Measurements from ENCODE around the gene PRDM16. TPM values are rescaled to one million over a fixed set of nuclear protein-coding genes. Genes with fewer than 3 reads are reported as not detected.

The PRDM16 gene
- polyA plus RNA-seq, 3 donors = not detected

GRCh38 chr1:3183411-3183810, 114.4 kb downstream of the PRDM16 start:
- Histone ChIP-seq H2AFZ (ENCODE audit: insufficient read depth, low read depth, low read length, poor library complexity, severe bottlenecking) (peak overlapping the region; percentile 24), H3K27ac (ENCODE audit: low read depth in 1 of 2, low read length in 2 of 2) (no peak overlapping the region), H3K4me2 (replicated peaks; ENCODE audit: extremely low read depth, low read length, poor library complexity, severe bottlenecking) (no peak overlapping the region), H3K4me3 (replicated peaks in 1 of 3; ENCODE audit: low read depth in 2 of 3, low read length in 3 of 3) (no peak overlapping the region), H3K9ac (ENCODE audit: insufficient read depth, low read length, poor library complexity, severe bottlenecking) (no peak overlapping the region), H4K20me1 (ENCODE audit: insufficient read depth, low read length) (no peaks in the 10 kb centered on the region), H3K27me3 (ENCODE audit: control insufficient read depth in 2 of 2, insufficient read depth in 2 of 2, low read length in 2 of 2) (peaks cover 12 to 28% of the 10 kb centered on the region in 2 donors), H3K36me3 (replicated peaks in 1 of 2; ENCODE audit: control insufficient read depth in 1 of 2, insufficient read depth in 2 of 2, low read length in 2 of 2) (no peaks in the 10 kb centered on the region), H3K9me3 (replicated peaks in 1 of 2; ENCODE audit: control insufficient read depth in 1 of 2, insufficient read depth in 1 of 2, low read length in 2 of 2) (peaks cover 14 to 19% of the 10 kb centered on the region in 2 donors), H3K4me1 (ENCODE audit: control insufficient read depth in 1 of 2, insufficient read depth in 2 of 2, low read length in 2 of 2) (peaks cover 5 to 8% of the 10 kb centered on the region in 2 donors), H3K79me2 (ENCODE audit: insufficient read depth, low read length) (no peaks in the 10 kb centered on the region)
- peaks cover 0 to 4% (median 2%) of the 10 kb centered on the region in 7 donors for H3K9me3 Mint-ChIP-seq
- H3K4me3 Mint-ChIP-seq = peak overlapping the region in 1 of 2 donors; percentile 67
- DNase-seq = no peak
- no peak overlapping the region for H3K27ac Mint-ChIP-seq
- no peaks in the 10 kb centered on the region for H3K36me3 Mint-ChIP-seq
- TF ChIP-seq CTCF (IDR thresholded peaks at IDR 0.05) = no peak
- H3K4me1 Mint-ChIP-seq = peaks cover 12% of the 10 kb centered on the region
- H3K27me3 Mint-ChIP-seq (ENCODE audit: low read depth in 3 of 3) = peaks cover 11 to 28% (median 28%) of the 10 kb centered on the region in 3 donors
- 5% methylated on average over 9 of the region's 13 CpGs for WGBS (ENCODE audit: insufficient coverage)
- intact Hi-C loops (cut with micrococcal nuclease) = no loop called here

- DNase-seq = no peak
- no peaks in the 10 kb centered on the region for H4K20me1 ChIP-seq (ENCODE audit: insufficient read depth, low read length)
- 3% methylated on average over 6 of the region's 22 CpGs for WGBS (ENCODE audit: insufficient coverage)
- intact Hi-C loops (cut with micrococcal nuclease) = no loop called here
- no peak for TF ChIP-seq CTCF (IDR thresholded peaks at IDR 0.05)
- H3K4me3 ChIP-seq (replicated peaks in 1 of 3; ENCODE audit: low read depth in 2 of 3, low read length in 3 of 3) = no peak overlapping the region
- H3K27me3 ChIP-seq (ENCODE audit: control insufficient read depth in 2 of 2, insufficient read depth in 2 of 2, low read length in 2 of 2) = peaks cover 12 to 28% of the 10 kb centered on the region in 2 donors
- H3K4me2 ChIP-seq (replicated peaks; ENCODE audit: extremely low read depth, low read length, poor library complexity, severe bottlenecking) = no peak overlapping the region
- Mint-ChIP-seq H3K9me3 (peaks cover 0 to 4% (median 2%) of the 10 kb centered on the region in 7 donors), H3K4me3 (peak overlapping the region in 1 of 2 donors; percentile 67), H3K27me3 (ENCODE audit: low read depth in 3 of 3) (peaks cover 15 to 32% (median 28%) of the 10 kb centered on the region in 3 donors), H3K27ac (no peak overlapping the region), H3K36me3 (no peaks in the 10 kb centered on the region), H3K4me1 (peaks cover 13% of the 10 kb centered on the region)
- H3K9ac ChIP-seq (ENCODE audit: insufficient read depth, low read length, poor library complexity, severe bottlenecking) = no peak overlapping the region
- peaks cover 14 to 19% of the 10 kb centered on the region in 2 donors for H3K9me3 ChIP-seq (replicated peaks in 1 of 2; ENCODE audit: control insufficient read depth in 1 of 2, insufficient read depth in 1 of 2, low read length in 2 of 2)
- H3K27ac ChIP-seq (ENCODE audit: low read depth in 1 of 2, low read length in 2 of 2) = no peak overlapping the region
- peak overlapping the region; percentile 24 for H2AFZ ChIP-seq (ENCODE audit: insufficient read depth, low read depth, low read length, poor library complexity, severe bottlenecking)
- no peaks in the 10 kb centered on the region for H3K79me2 ChIP-seq (ENCODE audit: insufficient read depth, low read length)
- peaks cover 5 to 8% of the 10 kb centered on the region in 2 donors for H3K4me1 ChIP-seq (ENCODE audit: control insufficient read depth in 1 of 2, insufficient read depth in 2 of 2, low read length in 2 of 2)
- no peaks in the 10 kb centered on the region for H3K36me3 ChIP-seq (replicated peaks in 1 of 2; ENCODE audit: control insufficient read depth in 1 of 2, insufficient read depth in 2 of 2, low read length in 2 of 2)
Measured at GRCh38 chr1:3183813-3184212, 114.8 kb downstream of the PRDM16 start.

Data from CD14-positive monocyte (primary cell).